Hepatocyte (in vitro differentiated cells): ENCODE measurements around the gene OBP2A.

ENCODE experiments used
- EZH2 ChIP-seq: fragments of 200-600 bp; sonication (generic); IDR thresholded peaks from 2 replicates; pipeline ENCODE4 v1.6.1; 2016; ENCODE audit warnings: antibody characterized with exemption, mild to moderate bottlenecking, borderline replicate concordance
- EZH2phosphoT487 ChIP-seq: fragments of 200-600 bp; sonication (generic); IDR thresholded peaks from one replicate; pipeline ENCODE4 v1.6.1; 2018; ENCODE audit warnings: antibody characterized with exemption, mild to moderate bottlenecking, low read depth, moderate library complexity; ENCODE audit not compliant: unreplicated experiment, severe bottlenecking
- TF ChIP-seq, protein P1 (sequence below): fragments of 200-600 bp; sonication (generic); IDR thresholded peaks from 2 replicates; pipeline ENCODE4 v1.5.1; 2016; ENCODE audit warnings: antibody characterized with exemption, mild to moderate bottlenecking; ENCODE audit not compliant: poor library complexity

DNA sequence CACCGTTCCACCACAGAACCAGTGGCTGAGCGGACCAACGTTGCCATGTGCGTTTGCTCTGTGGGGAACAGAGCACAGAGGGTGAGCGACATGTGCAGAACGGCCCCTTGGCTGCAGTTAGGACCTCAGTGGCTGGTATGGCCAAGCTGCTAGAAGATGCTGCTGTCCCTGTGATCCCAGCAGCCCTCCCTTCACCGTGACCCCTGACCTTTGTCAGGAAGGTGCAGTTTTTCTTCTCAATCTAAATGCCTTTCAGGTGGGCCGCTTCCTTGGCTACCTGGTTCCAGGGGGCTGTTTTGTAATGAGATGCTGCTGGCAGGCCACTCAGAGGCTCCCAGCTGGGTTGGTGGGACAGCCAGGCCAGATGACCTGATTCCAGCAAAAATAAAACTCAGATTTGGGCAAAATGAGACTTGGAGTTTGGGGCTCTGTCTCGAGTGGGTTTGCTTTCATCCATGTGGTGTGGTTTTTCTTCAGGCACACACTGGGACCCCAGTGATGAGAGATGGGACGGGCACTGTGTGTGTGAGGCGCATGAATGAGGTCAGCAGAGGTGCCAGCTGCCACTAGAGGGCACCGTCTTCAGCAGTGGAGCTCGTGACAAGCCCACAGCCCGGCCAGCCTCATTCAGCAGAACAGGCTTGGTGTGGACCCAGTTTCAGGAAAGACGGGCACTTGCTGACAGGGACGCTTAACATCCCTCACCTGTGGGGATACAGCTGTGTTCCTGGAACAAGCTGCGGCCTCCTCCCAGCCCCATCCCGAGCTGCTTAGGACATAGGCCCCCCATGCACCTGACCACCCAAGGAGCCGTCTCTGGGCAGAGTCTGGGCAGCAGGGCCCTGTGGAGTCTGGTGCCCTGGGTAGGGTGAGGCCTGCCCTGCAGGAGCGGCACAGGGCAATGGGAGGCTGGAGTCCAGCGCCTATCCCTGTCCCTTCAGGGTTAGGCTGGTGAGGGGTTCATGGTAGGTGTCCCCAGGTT lies 41.4 kb upstream of the OBP2A start:
- TF ChIP-seq, protein P1, sequence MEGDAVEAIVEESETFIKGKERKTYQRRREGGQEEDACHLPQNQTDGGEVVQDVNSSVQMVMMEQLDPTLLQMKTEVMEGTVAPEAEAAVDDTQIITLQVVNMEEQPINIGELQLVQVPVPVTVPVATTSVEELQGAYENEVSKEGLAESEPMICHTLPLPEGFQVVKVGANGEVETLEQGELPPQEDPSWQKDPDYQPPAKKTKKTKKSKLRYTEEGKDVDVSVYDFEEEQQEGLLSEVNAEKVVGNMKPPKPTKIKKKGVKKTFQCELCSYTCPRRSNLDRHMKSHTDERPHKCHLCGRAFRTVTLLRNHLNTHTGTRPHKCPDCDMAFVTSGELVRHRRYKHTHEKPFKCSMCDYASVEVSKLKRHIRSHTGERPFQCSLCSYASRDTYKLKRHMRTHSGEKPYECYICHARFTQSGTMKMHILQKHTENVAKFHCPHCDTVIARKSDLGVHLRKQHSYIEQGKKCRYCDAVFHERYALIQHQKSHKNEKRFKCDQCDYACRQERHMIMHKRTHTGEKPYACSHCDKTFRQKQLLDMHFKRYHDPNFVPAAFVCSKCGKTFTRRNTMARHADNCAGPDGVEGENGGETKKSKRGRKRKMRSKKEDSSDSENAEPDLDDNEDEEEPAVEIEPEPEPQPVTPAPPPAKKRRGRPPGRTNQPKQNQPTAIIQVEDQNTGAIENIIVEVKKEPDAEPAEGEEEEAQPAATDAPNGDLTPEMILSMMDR: peak; percentile 64
- no peak for TF ChIP-seq EZH2
- TF ChIP-seq EZH2phosphoT487: no peak
